ENCODE measurements around the gene IRF5. TPM values are rescaled to one million over a fixed set of nuclear protein-coding genes. Genes with fewer than 3 reads are reported as not detected.
A peak's percentile ranks its signal among the peaks of the same experiment; 100 is the strongest.

The IRF5 gene
- total RNA-seq, 1 donor from 2014 or later, result not detected

GRCh38 chr7:128948976-128949760 is 11.4 kb downstream of the IRF5 start:
- H3K4me3 Mint-ChIP-seq, result no peak overlapping the region
- H3K27me3 Mint-ChIP-seq (ENCODE audit: low read depth), result peaks cover 7% of the 10 kb centered on the region
- TF ChIP-seq CTCF (conservative IDR thresholded peaks at IDR 0.05), result no peak
- no peak for DNase-seq (ENCODE audit: low read depth, low spot score)
- peaks cover 4% of the 10 kb centered on the region for H3K36me3 Mint-ChIP-seq (ENCODE audit: low read depth)
- no peaks in the 10 kb centered on the region for H3K9me3 Mint-ChIP-seq
- H3K27ac Mint-ChIP-seq (ENCODE audit: unreplicated experiment), result no peak overlapping the region
- H3K4me1 Mint-ChIP-seq, result no peaks in the 10 kb centered on the region

- DNase-seq (ENCODE audit: low read depth, low spot score), result no peak
- no peak overlapping the region for H3K27ac Mint-ChIP-seq (ENCODE audit: unreplicated experiment)
- no peaks in the 10 kb centered on the region for H3K9me3 Mint-ChIP-seq
- peaks cover 4% of the 10 kb centered on the region for H3K27me3 Mint-ChIP-seq (ENCODE audit: low read depth)
- no peak for TF ChIP-seq CTCF (conservative IDR thresholded peaks at IDR 0.05)
- peaks cover 8% of the 10 kb centered on the region for H3K36me3 Mint-ChIP-seq (ENCODE audit: low read depth)
- H3K4me1 Mint-ChIP-seq, result peaks cover 4% of the 10 kb centered on the region
- no peak overlapping the region for H3K4me3 Mint-ChIP-seq
Measured at GRCh38 chr7:128951296-128951695, 13.6 kb downstream of the IRF5 start.

- peaks cover 13% of the 10 kb centered on the region for H3K36me3 Mint-ChIP-seq (ENCODE audit: low read depth)
- H3K9me3 Mint-ChIP-seq, result no peaks in the 10 kb centered on the region
- no peak overlapping the region for H3K4me3 Mint-ChIP-seq
- H3K27ac Mint-ChIP-seq (ENCODE audit: unreplicated experiment), result no peak overlapping the region
- DNase-seq (ENCODE audit: low read depth, low spot score), result no peak
- H3K4me1 Mint-ChIP-seq, result peaks cover 4% of the 10 kb centered on the region
- no peaks in the 10 kb centered on the region for H3K27me3 Mint-ChIP-seq (ENCODE audit: low read depth)
- TF ChIP-seq CTCF (conservative IDR thresholded peaks at IDR 0.05), result no peak
Measured at GRCh38 chr7:128954150-128954549, 16.4 kb downstream of the IRF5 start.

- peaks cover 4% of the 10 kb centered on the region for H3K4me1 Mint-ChIP-seq
- H3K27ac Mint-ChIP-seq (ENCODE audit: unreplicated experiment), result peak overlapping the region; percentile 27
- no peak for TF ChIP-seq CTCF (conservative IDR thresholded peaks at IDR 0.05)
- H3K36me3 Mint-ChIP-seq (ENCODE audit: low read depth), result peaks cover 15% of the 10 kb centered on the region
- no peaks in the 10 kb centered on the region for H3K9me3 Mint-ChIP-seq
- H3K4me3 Mint-ChIP-seq, result no peak overlapping the region
- DNase-seq (ENCODE audit: low read depth, low spot score), result no peak
- no peaks in the 10 kb centered on the region for H3K27me3 Mint-ChIP-seq (ENCODE audit: low read depth)
Measured at GRCh38 chr7:128954830-128955802, 17.4 kb downstream of the IRF5 start.

- no peaks in the 10 kb centered on the region for H3K9me3 Mint-ChIP-seq
- TF ChIP-seq CTCF (conservative IDR thresholded peaks at IDR 0.05), result no peak
- H3K36me3 Mint-ChIP-seq (ENCODE audit: low read depth), result peaks cover 15% of the 10 kb centered on the region
Measured at GRCh38 chr7:128955981-128956380, 18.3 kb downstream of the IRF5 start.

More at GRCh38 chr7:128955981-128956380, 18.3 kb downstream of the IRF5 start:
- H3K4me3 Mint-ChIP-seq, result no peak overlapping the region
- H3K27me3 Mint-ChIP-seq (ENCODE audit: low read depth), result no peaks in the 10 kb centered on the region
- no peak for DNase-seq (ENCODE audit: low read depth, low spot score)
- peaks cover 4% of the 10 kb centered on the region for H3K4me1 Mint-ChIP-seq
- H3K27ac Mint-ChIP-seq (ENCODE audit: unreplicated experiment), result peak overlapping the region; percentile 6
